Chondrocyte (in vitro differentiated cells): ENCODE results near the gene RRAGC. TPM values are rescaled to one million over a fixed set of nuclear protein-coding genes. Genes with fewer than 3 reads are reported as not detected.
A peak's percentile ranks its signal among the peaks of the same experiment; 100 is the strongest.

ENCODE experiments used
- DNase-seq: peaks from one replicate; pipeline ENCODE4 v3.0.0; 2021; ENCODE audit warnings: mixed read lengths, low spot score
- H3K27ac Mint-ChIP-seq: one replicate; pipeline ENCODE4 v1.8.0; 2021; ENCODE audit warnings: mild to moderate bottlenecking, moderate library complexity, mixed read lengths; ENCODE audit not compliant: unreplicated experiment
- H3K27me3 Mint-ChIP-seq: 2 replicates; pipeline ENCODE4 v1.8.0; 2021; ENCODE audit warnings: low read depth, mixed read lengths
- H3K36me3 Mint-ChIP-seq: 2 replicates; pipeline ENCODE4 v1.8.0; 2021; ENCODE audit warnings: low read depth, mixed read lengths
- H3K4me1 Mint-ChIP-seq: 2 replicates; pipeline ENCODE4 v1.8.0; 2021; ENCODE audit warnings: low read depth, mild to moderate bottlenecking, mixed read lengths
- H3K4me3 Mint-ChIP-seq: one replicate; pipeline ENCODE4 v1.8.0; 2021; ENCODE audit warnings: mild to moderate bottlenecking, moderate library complexity, mixed read lengths; ENCODE audit not compliant: unreplicated experiment
- H3K9me3 Mint-ChIP-seq: 2 replicates; pipeline ENCODE4 v1.8.0; 2021; ENCODE audit warnings: low read depth, mixed read lengths
- CTCF ChIP-seq: fragments of 200-600 bp; sonication (generic); IDR thresholded peaks from 2 replicates; pipeline ENCODE4 v1.5.0; 2021; ENCODE audit warnings: antibody characterized with exemption, mild to moderate bottlenecking, moderate library complexity
- total RNA-seq: library from RNA; stranded (reverse); gene quantifications from 3 replicates; pipeline ENCODE4 v1.2.1, GENCODE V29; 2021

The RRAGC gene
- total RNA-seq, 1 donor from 2014 or later, result 71.7 TPM

- Mint-ChIP-seq H3K4me1 (peaks cover 3% of the 10 kb centered on the region), H3K9me3 (peaks cover under 1% of the 10 kb centered on the region), H3K27ac (no peak overlapping the region), H3K36me3 (no peaks in the 10 kb centered on the region), H3K4me3 (peak overlapping the region; percentile 65), H3K27me3 (peaks cover 62% of the 10 kb centered on the region)
- DNase-seq, result no peak
- TF ChIP-seq CTCF, result no peak
Measured at GRCh38 chr1:38804062-38804886, 55.3 kb downstream of the RRAGC start.

DNA sequence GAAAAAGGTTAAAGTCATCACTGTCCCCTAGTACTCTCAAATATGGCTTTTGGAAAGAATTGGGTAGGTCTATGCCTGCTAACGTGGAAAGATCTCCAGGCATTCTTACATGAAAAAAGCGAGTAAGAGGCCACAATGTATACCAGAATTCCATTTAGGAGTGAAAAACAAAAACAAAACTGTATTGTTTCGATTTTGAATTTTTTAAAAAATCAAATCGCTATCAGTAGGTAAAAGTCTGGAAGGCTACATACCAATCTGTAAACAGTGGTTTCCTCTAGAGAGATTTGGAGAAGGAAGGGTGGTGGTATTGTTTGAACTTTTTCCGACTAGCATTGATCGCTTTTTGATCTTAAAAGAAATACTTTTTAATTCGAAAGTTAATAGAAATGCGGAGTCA, 55.9 kb downstream of the RRAGC start:
- peaks cover 4% of the 10 kb centered on the region for H3K9me3 Mint-ChIP-seq
- H3K36me3 Mint-ChIP-seq, result peaks cover 2% of the 10 kb centered on the region
- no peak for DNase-seq
- H3K4me3 Mint-ChIP-seq, result peak overlapping the region; percentile 44
- peaks cover 3% of the 10 kb centered on the region for H3K4me1 Mint-ChIP-seq
- no peak for TF ChIP-seq CTCF
- H3K27ac Mint-ChIP-seq, result no peak overlapping the region
- peaks cover 60% of the 10 kb centered on the region for H3K27me3 Mint-ChIP-seq

GRCh38 chr1:38800720-38801671, 58.6 kb downstream of the RRAGC start:
- peaks cover 6% of the 10 kb centered on the region for H3K36me3 Mint-ChIP-seq
- no peak for DNase-seq
- TF ChIP-seq CTCF, result no peak
- no peak overlapping the region for H3K4me3 Mint-ChIP-seq
- H3K4me1 Mint-ChIP-seq, result peaks cover 3% of the 10 kb centered on the region
- H3K9me3 Mint-ChIP-seq, result peaks cover 9% of the 10 kb centered on the region
- H3K27ac Mint-ChIP-seq, result no peak overlapping the region
- H3K27me3 Mint-ChIP-seq, result peaks cover 44% of the 10 kb centered on the region

GRCh38 chr1:38793299-38793698, 66.3 kb downstream of the RRAGC start:
- Mint-ChIP-seq H3K36me3 (peaks cover 5% of the 10 kb centered on the region), H3K4me3 (no peak overlapping the region), H3K4me1 (peaks cover 12% of the 10 kb centered on the region), H3K27me3 (peaks cover 35% of the 10 kb centered on the region), H3K9me3 (peaks cover 25% of the 10 kb centered on the region), H3K27ac (no peak overlapping the region)
- no peak for DNase-seq
- no peak for TF ChIP-seq CTCF

GRCh38 chr1:38791892-38792291, 67.7 kb downstream of the RRAGC start:
- Mint-ChIP-seq H3K27me3 (peaks cover 40% of the 10 kb centered on the region), H3K4me1 (peaks cover 12% of the 10 kb centered on the region), H3K9me3 (peaks cover 21% of the 10 kb centered on the region), H3K36me3 (peaks cover 3% of the 10 kb centered on the region), H3K4me3 (no peak overlapping the region), H3K27ac (no peak overlapping the region)
- DNase-seq, result no peak
- TF ChIP-seq CTCF, result no peak
